PC-3 (cell line): Measurements from ENCODE around the gene ZEB2. TPM values are rescaled to one million over a fixed set of nuclear protein-coding genes. Genes with fewer than 3 reads are reported as not detected.

Source experiments
- ATAC-seq: fragments of 200-7000 bp; cut with Tn5 transposase; 2 replicates; pipeline ENCODE4 v1.9.1; 2020; ENCODE audit warnings: mild to moderate bottlenecking, moderate library complexity
- Bru-seq: library from RNA; stranded (reverse); fragments of 400-500 nt; gene quantifications from one replicate; lab custom pipeline; 2021; lab: Mats Ljungman, UMichigan
- BruChase-seq, 2 experiments: library from RNA; stranded (reverse); fragments of 400-500 nt; gene quantifications; one replicate each; lab custom pipeline; 2021; lab: Mats Ljungman, UMichigan
- BruUV-seq: library from RNA; stranded (reverse); fragments of 400-500 nt; replicated peaks from 2 replicates; lab custom pipeline; 2021; lab: Mats Ljungman, UMichigan
- CTCF ChIA-PET: fragments of 300-600 bp; sonication (Branson Sonifier 250); formaldehyde crosslinking; loops from one replicate; lab custom pipeline; 2022; ENCODE audit warnings: antibody characterized with exemption; lab: Charles Lee
- POLR2A ChIA-PET: fragments of 300-600 bp; sonication (Branson Sonifier 250); formaldehyde crosslinking; loops from one replicate; lab custom pipeline; 2022; ENCODE audit warnings: antibody characterized with exemption; ENCODE audit not compliant: unreplicated experiment; lab: Charles Lee
- DNase-seq: peaks from one replicate; pipeline ENCODE4 v3.0.0-alpha.2; 2015
- H2AFZ ChIP-seq: fragments of 300-600 bp; sonication (generic); 2 replicates; pipeline ENCODE4 v1.6.0; 2016; ENCODE audit warnings: antibody characterized with exemption, low read length
- H3F3A ChIP-seq: fragments of 300-600 bp; sonication (generic); one replicate; pipeline ENCODE4 v1.6.0; 2017; ENCODE audit warnings: antibody characterized with exemption, low read length, control low read depth, mild to moderate bottlenecking; ENCODE audit not compliant: unreplicated experiment
- H3K27ac ChIP-seq: fragments of 300-600 bp; sonication (generic); 2 replicates; pipeline ENCODE4 v1.5.1; 2016; ENCODE audit warnings: mild to moderate bottlenecking, low read length
- H3K27me3 ChIP-seq: fragments of 300-600 bp; sonication (generic); 2 replicates; pipeline ENCODE4 v1.6.1; 2016; ENCODE audit warnings: low read length, mixed read lengths
- H3K36me3 ChIP-seq: fragments of 300-600 bp; sonication (generic); 2 replicates; pipeline ENCODE4 v1.6.1; 2016; ENCODE audit warnings: low read depth, mixed run types, low read length, mixed read lengths
- H3K4me1 ChIP-seq: fragments of 300-600 bp; sonication (generic); 2 replicates; pipeline ENCODE4 v1.5.1; 2016; ENCODE audit warnings: low read length; ENCODE audit not compliant: insufficient read depth
- H3K4me2 ChIP-seq: fragments of 300-600 bp; sonication (generic); 2 replicates; pipeline ENCODE4 v1.6.0; 2016; ENCODE audit warnings: low read length
- H3K4me3 ChIP-seq: fragments of 300-600 bp; sonication (generic); 2 replicates; pipeline ENCODE4 v1.5.1; 2016; ENCODE audit warnings: mild to moderate bottlenecking, low read length, mixed read lengths
- H3K79me2 ChIP-seq: fragments of 300-600 bp; sonication (generic); 2 replicates; pipeline ENCODE4 v1.6.1; 2017; ENCODE audit warnings: low read length, mixed read lengths
- H3K9ac ChIP-seq: fragments of 300-600 bp; sonication (generic); 2 replicates; pipeline ENCODE4 v1.6.0; 2016; ENCODE audit warnings: mild to moderate bottlenecking, low read length
- H3K9me2 ChIP-seq: fragments of 300-600 bp; sonication (generic); replicated peaks from 2 replicates; pipeline ENCODE4 v1.6.1; 2016; ENCODE audit warnings: mixed run types, low read length, mixed read lengths
- H3K9me3 ChIP-seq: fragments of 300-600 bp; sonication (generic); 2 replicates; pipeline ENCODE4 v1.6.1; 2016; ENCODE audit warnings: low read length, mixed read lengths
- H4K20me1 ChIP-seq: fragments of 300-600 bp; sonication (generic); 2 replicates; pipeline ENCODE4 v1.6.1; 2016; ENCODE audit warnings: low read length, mixed read lengths
- CTCF ChIP-seq: fragments of 300-600 bp; sonication (generic); conservative IDR thresholded peaks from 2 replicates; pipeline ENCODE4 v1.5.1; 2017; ENCODE audit warnings: antibody characterized with exemption, low read depth, mild to moderate bottlenecking, low read length
- EZH2 ChIP-seq: fragments of 300-600 bp; sonication (generic); IDR thresholded peaks from one replicate; pipeline ENCODE4 v1.6.1; 2017; ENCODE audit warnings: antibody characterized with exemption, mild to moderate bottlenecking, low read length; ENCODE audit not compliant: unreplicated experiment
- EZH2phosphoT487 ChIP-seq: fragments of 300-600 bp; sonication (generic); IDR thresholded peaks from 2 replicates; pipeline ENCODE4 v1.6.1; 2018; ENCODE audit warnings: mild to moderate bottlenecking, antibody characterized with exemption, low read length, borderline replicate concordance
- intact Hi-C: fragments of 100-400 bp; cut with micrococcal nuclease; formaldehyde crosslinking; loops from 2 replicates; pipeline ENCODE4 v1.9.0; 2023
- long read RNA-seq: library from polyadenylated mRNA; unstranded; transcript quantifications from one replicate; pipeline ENCODE4 v2.0.0, GENCODE V29; 2021; ENCODE audit not compliant: unreplicated experiment
- total RNA-seq: library from RNA; depleted of rRNA; stranded (reverse); fragments of >200 nt; gene quantifications from 2 replicates; pipeline ENCODE4 v1.2.3, GENCODE V29; 2014; rRNA removed

Gene ZEB2
- total RNA-seq (0.69 and 1.1 TPM in 2 replicates), Bru-seq, nascent RNA (percentile 25 among the genes with signal in this experiment), BruChase-seq, experiment 1, labeled RNA remaining after a 6-hour chase (percentile 18 among the genes with signal in this experiment), BruChase-seq, experiment 2, labeled RNA remaining after a 2-hour chase (percentile 24 among the genes with signal in this experiment)
- long read RNA-seq, partial matches to known transcripts = 0 of 2 reads
- long read RNA-seq, other reads (novel, unspliced or antisense) = 2 of 2 reads

DNA sequence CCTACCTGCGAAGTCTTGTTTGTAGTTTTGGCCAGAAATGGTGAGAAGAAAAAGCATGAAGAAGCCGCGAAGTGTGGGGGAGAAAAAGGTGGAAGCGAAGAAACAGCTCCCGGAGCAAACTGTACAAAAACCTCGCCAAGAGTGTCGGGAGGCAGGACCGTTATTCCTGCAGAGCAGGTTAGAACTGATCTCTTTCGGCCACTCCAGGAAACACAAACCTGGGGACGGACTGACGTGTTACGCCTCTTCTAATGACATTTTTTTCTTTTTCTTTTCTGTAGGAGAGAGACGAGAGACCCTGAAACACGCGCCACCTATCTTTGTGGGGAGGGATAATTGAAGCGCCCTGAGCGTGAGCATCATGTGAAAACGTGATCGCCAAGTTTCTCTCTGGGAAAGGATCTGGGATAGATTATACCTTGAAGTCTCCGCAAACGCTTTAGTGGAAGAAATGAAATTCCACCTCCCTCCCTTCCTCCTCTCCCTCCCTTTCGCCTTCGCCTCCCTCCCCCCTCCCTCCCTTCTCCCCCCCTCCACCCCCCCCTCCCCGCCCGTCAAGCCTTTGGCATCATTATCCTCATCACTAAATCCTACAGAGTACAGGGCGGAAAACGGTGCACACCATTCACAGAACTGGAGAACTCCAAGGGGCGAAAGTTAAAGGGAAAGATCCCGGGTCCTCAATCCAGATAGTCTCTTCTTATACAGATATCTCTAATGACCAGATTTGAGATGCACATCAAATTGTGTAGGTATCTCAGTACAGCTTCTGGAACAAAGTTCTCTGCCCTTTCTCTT, at the start of gene ZEB2:
TSS of gene ZEB2 (minus strand) at position 186 of the 798 bp plus-strand sequence. CDS start 2,769 bp downstream, outside the sequence.
- ChIA-PET CTCF (no interaction called here), POLR2A (no interaction called here)
- Histone ChIP-seq H3K36me3 (no peaks in the 10 kb centered on the region), H3K27me3 (peaks cover 42% of the 10 kb centered on the region), H3K9ac (peak within 1 kb of the TSS; percentile 18; the same call in 1 of the 2 replicates), H2AFZ (peak within 1 kb of the TSS; percentile 61), H4K20me1 (no peaks in the 10 kb centered on the region), H3K4me1 (peaks cover 14% of the 10 kb centered on the region), H3K9me2 (no peaks in the 10 kb centered on the region), H3K9me3 (no peaks in the 10 kb centered on the region), H3K79me2 (no peaks in the 10 kb centered on the region), H3K4me2 (peak within 1 kb of the TSS; percentile 81), H3F3A (no peaks in the 10 kb centered on the region), H3K27ac (no peak within 1 kb of the TSS), H3K4me3 (peak within 1 kb of the TSS; percentile 62)
- no TSS peak for BruUV-seq
- ATAC-seq (peak; percentile 67), DNase-seq (peak; percentile 50)
- TF ChIP-seq EZH2 = no peak
- TF ChIP-seq EZH2phosphoT487 = no peak
- peak; percentile 43 for TF ChIP-seq CTCF
- intact Hi-C loops = loop anchor here (5.0 kb wide), 2 partner anchors 83 to 188 kb away; a partner anchor contains a TSS

GRCh38 chr2:144567745-144568144, 47.8 kb upstream of the ZEB2 start:
- H3K79me2 ChIP-seq = no peaks in the 10 kb centered on the region
- no peaks in the 10 kb centered on the region for H3K9me3 ChIP-seq
- CTCF ChIA-PET = no interaction called here
- no peak overlapping the region for H3K4me3 ChIP-seq
- H3K36me3 ChIP-seq = no peaks in the 10 kb centered on the region
- H3K27ac ChIP-seq = no peak overlapping the region
- H3K4me2 ChIP-seq = no peak overlapping the region
- no peaks in the 10 kb centered on the region for H3F3A ChIP-seq
- TF ChIP-seq CTCF = no peak
- no peak for TF ChIP-seq EZH2
- no peak for TF ChIP-seq EZH2phosphoT487
- H3K9me2 ChIP-seq = no peaks in the 10 kb centered on the region
- H3K27me3 ChIP-seq = no peaks in the 10 kb centered on the region
- POLR2A ChIA-PET = interaction anchor here (0.7 kb wide), 1 partner anchor 544 kb away, joined by 3 read pairs; no protein-coding TSS in a partner anchor
- BruUV-seq = no TSS peak
- DNase-seq (no peak), ATAC-seq (no peak)
- no peak overlapping the region for H3K9ac ChIP-seq
- no peaks in the 10 kb centered on the region for H3K4me1 ChIP-seq
- intact Hi-C loops = no loop called here
- H4K20me1 ChIP-seq = no peaks in the 10 kb centered on the region
- H2AFZ ChIP-seq = no peak overlapping the region; the same call in 1 of the 2 replicates
